Panc1 (cell line): ENCODE results near the gene CAVIN1.
"Not testable (repeated sequence)": the region's sequence is repeated elsewhere in the genome, so short reads cannot be mapped to it uniquely, and the experiment has no call there.

Experiments used
- POLR2AphosphoS5 ChIP-seq: IDR thresholded peaks from 2 replicates; pipeline ENCODE4 v1.6.1; 2012; ENCODE audit warnings: mild to moderate bottlenecking, low read depth, low read length, moderate library complexity
- TF ChIP-seq, protein P1 (sequence below): fragments of 450-650 bp; IDR thresholded peaks from 2 replicates; pipeline ENCODE4 v1.5.1; 2017; ENCODE audit warnings: mild to moderate bottlenecking
- TF ChIP-seq, protein P2 (sequence below), 2 experiments: IDR thresholded peaks; 2 replicates each; pipeline ENCODE4 v1.6.1; 2011 to 2012; ENCODE audit warnings: low read depth in 2 of 2, control low read depth in 1 of 2, low read length in 1 of 2, mild to moderate bottlenecking in 1 of 2, moderate library complexity in 1 of 2; ENCODE audit not compliant: insufficient read depth in 1 of 2

DNA sequence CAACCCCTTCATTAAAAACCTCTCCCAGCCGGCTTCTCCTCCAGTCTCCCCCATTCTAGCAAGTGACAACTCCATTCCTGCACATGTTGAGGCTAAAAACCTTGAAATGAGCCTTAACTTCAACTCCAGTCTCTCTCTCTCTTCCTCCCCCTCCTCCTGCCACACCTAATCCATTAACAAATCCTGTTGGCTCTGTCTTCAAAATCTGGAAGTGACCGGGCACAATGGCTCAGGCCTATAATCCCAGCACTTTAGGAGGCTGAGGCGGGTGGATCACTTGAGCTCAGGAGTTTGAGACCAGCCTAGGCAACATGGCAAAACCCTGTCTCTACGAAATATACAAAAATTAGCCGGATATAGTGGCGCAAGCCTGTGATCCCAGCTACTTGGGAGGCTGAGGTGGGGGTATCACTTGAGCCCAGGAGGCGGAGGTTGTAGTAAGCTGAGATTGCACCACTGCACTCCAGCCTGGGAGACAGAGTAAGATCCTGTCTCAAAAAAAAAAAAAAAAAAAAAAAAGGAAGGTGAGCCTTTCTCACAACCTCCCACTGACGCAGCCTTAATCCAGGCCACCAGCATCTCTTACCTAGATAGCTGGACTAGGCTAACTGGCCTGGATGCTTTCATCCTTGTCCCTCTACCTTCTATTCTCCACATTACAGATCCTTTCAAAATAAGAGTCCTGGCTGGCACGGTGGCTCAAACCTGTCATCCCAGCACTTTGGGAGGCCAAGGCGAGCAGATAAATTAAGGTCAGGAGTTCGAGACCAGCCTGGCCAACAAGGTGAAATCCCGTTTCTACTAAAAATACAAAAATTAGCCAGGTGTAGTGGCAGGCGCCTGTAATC is 56.7 kb downstream of the CAVIN1 start:
- TF ChIP-seq, protein P1, sequence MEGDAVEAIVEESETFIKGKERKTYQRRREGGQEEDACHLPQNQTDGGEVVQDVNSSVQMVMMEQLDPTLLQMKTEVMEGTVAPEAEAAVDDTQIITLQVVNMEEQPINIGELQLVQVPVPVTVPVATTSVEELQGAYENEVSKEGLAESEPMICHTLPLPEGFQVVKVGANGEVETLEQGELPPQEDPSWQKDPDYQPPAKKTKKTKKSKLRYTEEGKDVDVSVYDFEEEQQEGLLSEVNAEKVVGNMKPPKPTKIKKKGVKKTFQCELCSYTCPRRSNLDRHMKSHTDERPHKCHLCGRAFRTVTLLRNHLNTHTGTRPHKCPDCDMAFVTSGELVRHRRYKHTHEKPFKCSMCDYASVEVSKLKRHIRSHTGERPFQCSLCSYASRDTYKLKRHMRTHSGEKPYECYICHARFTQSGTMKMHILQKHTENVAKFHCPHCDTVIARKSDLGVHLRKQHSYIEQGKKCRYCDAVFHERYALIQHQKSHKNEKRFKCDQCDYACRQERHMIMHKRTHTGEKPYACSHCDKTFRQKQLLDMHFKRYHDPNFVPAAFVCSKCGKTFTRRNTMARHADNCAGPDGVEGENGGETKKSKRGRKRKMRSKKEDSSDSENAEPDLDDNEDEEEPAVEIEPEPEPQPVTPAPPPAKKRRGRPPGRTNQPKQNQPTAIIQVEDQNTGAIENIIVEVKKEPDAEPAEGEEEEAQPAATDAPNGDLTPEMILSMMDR, result not testable (repeated sequence)
- not testable (repeated sequence) for TF ChIP-seq POLR2AphosphoS5
- TF ChIP-seq, protein P2, sequence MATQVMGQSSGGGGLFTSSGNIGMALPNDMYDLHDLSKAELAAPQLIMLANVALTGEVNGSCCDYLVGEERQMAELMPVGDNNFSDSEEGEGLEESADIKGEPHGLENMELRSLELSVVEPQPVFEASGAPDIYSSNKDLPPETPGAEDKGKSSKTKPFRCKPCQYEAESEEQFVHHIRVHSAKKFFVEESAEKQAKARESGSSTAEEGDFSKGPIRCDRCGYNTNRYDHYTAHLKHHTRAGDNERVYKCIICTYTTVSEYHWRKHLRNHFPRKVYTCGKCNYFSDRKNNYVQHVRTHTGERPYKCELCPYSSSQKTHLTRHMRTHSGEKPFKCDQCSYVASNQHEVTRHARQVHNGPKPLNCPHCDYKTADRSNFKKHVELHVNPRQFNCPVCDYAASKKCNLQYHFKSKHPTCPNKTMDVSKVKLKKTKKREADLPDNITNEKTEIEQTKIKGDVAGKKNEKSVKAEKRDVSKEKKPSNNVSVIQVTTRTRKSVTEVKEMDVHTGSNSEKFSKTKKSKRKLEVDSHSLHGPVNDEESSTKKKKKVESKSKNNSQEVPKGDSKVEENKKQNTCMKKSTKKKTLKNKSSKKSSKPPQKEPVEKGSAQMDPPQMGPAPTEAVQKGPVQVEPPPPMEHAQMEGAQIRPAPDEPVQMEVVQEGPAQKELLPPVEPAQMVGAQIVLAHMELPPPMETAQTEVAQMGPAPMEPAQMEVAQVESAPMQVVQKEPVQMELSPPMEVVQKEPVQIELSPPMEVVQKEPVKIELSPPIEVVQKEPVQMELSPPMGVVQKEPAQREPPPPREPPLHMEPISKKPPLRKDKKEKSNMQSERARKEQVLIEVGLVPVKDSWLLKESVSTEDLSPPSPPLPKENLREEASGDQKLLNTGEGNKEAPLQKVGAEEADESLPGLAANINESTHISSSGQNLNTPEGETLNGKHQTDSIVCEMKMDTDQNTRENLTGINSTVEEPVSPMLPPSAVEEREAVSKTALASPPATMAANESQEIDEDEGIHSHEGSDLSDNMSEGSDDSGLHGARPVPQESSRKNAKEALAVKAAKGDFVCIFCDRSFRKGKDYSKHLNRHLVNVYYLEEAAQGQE (IDR thresholded peaks at IDR 0.05; ENCODE audit: insufficient read depth in 1 of 2, low read depth in 2 of 2, low read length in 1 of 2), result not testable (repeated sequence)
